ENCODE data around the gene HYCC2. TPM values are rescaled to one million over a fixed set of nuclear protein-coding genes. Genes with fewer than 3 reads are reported as not detected.
"Not testable (repeated sequence)": the region's sequence is repeated elsewhere in the genome, so short reads cannot be mapped to it uniquely, and the experiment has no call there.

The HYCC2 gene
- total RNA-seq, 5 donors from 2014 or later (not counting 1 experiment from before 2014, with no cell fraction given): 29.5 to 44.6 (median 36.0) TPM

- no peak for ATAC-seq (replicated peaks in 1 of 4)
- DNase-seq: no peak
- Histone ChIP-seq H3K27me3 (replicated peaks in 1 of 2; ENCODE audit: control insufficient read depth in 2 of 2, extremely low read depth in 1 of 2, insufficient read depth in 2 of 2, low read length in 1 of 2) (no peaks in the 10 kb centered on the region), H3K36me3 (ENCODE audit: control insufficient read depth in 2 of 2, extremely low read depth in 1 of 2, insufficient read depth in 1 of 2, low read length in 1 of 2) (peaks cover 4 to 24% of the 10 kb centered on the region in 2 donors), H3K9me3 (no peaks in the 10 kb centered on the region), H3K27ac (ENCODE audit: low read length) (no peak overlapping the region), H3K4me1 (ENCODE audit: control insufficient read depth in 1 of 2, extremely low read depth in 1 of 2, insufficient read depth in 2 of 2, low read length in 2 of 2) (peaks cover 0 to 2% of the 10 kb centered on the region in 2 experiments), H3K4me3 (ENCODE audit: control insufficient read depth in 1 of 2, extremely low read depth in 1 of 2, low read length in 1 of 2) (no peak overlapping the region)
- ChIA-PET CTCF (interaction anchor here (0.7 to 1.5 kb wide), 3 partner anchors 10 to 108 kb away, joined by 3 to 7 read pairs (median 3); no protein-coding TSS in a partner anchor), POLR2A (interaction anchor here in 1 of 2 donors (1.5 kb wide), 1 partner anchor 11 kb away, joined by 7 read pairs; no protein-coding TSS in a partner anchor)
- 88% methylated on average over 2 of the region's 4 CpGs for WGBS (ENCODE audit: insufficient coverage)
- Mint-ChIP-seq H3K9me3 (no peaks in the 10 kb centered on the region), H3K4me3 (no peak overlapping the region), H3K36me3 (peaks cover 26% of the 10 kb centered on the region), H3K27me3 (no peaks in the 10 kb centered on the region), H3K4me1 (peaks cover 34 to 43% (median 42%) of the 10 kb centered on the region in 3 donors), H3K27ac (peak overlapping the region; percentile 6 to 36)
These were observed 13.7 kb downstream of the HYCC2 start for GRCh38 chr2:201057715-201058248.

GRCh38 chr2:201057087-201057521, 14.4 kb downstream of the HYCC2 start:
- H3K4me1 ChIP-seq (ENCODE audit: control insufficient read depth in 1 of 2, extremely low read depth in 1 of 2, insufficient read depth in 2 of 2, low read length in 2 of 2): peaks cover 0 to 2% of the 10 kb centered on the region in 2 experiments
- Mint-ChIP-seq H3K4me3 (no peak overlapping the region), H3K4me1 (peaks cover 39 to 47% (median 46%) of the 10 kb centered on the region in 3 donors), H3K27me3 (no peaks in the 10 kb centered on the region), H3K9me3 (no peaks in the 10 kb centered on the region), H3K36me3 (peaks cover 30% of the 10 kb centered on the region), H3K27ac (peak overlapping the region in 1 of 2 donors; percentile 36)
- H3K27ac ChIP-seq (ENCODE audit: low read length): no peak overlapping the region
- peaks cover 4 to 24% of the 10 kb centered on the region in 2 donors for H3K36me3 ChIP-seq (ENCODE audit: control insufficient read depth in 2 of 2, extremely low read depth in 1 of 2, insufficient read depth in 1 of 2, low read length in 1 of 2)
- DNase-seq (no peak), ATAC-seq (replicated peaks in 1 of 4) (no peak)
- H3K27me3 ChIP-seq (replicated peaks in 1 of 2; ENCODE audit: control insufficient read depth in 2 of 2, extremely low read depth in 1 of 2, insufficient read depth in 2 of 2, low read length in 1 of 2): no peaks in the 10 kb centered on the region
- 100% methylated on average over 1 of the region's 2 CpGs for WGBS (ENCODE audit: insufficient coverage)
- POLR2A ChIA-PET: interaction anchor here in 1 of 2 donors (0.7 to 1.5 kb wide), 2 partner anchors 12 to 13 kb away, joined by 4 to 7 read pairs; no protein-coding TSS in a partner anchor
- H3K9me3 ChIP-seq: no peaks in the 10 kb centered on the region
- CTCF ChIA-PET: interaction anchor here (0.5 to 1.5 kb wide), 6 partner anchors 11 to 680 kb away, joined by 3 to 7 read pairs (median 4); no protein-coding TSS in a partner anchor
- no peak overlapping the region for H3K4me3 ChIP-seq (ENCODE audit: control insufficient read depth in 1 of 2, extremely low read depth in 1 of 2, low read length in 1 of 2)

GRCh38 chr2:201049455-201049854, 22.0 kb downstream of the HYCC2 start:
- CTCF ChIA-PET: interaction anchor here in 1 of 2 donors (0.6 kb wide), 1 partner anchor 810 kb away, joined by 3 read pairs; no protein-coding TSS in a partner anchor

GRCh38 chr2:201046881-201047280, 24.6 kb downstream of the HYCC2 start:
- ChIA-PET CTCF (no interaction called here), POLR2A (interaction anchor here in 1 of 2 donors (0.6 kb wide), 1 partner anchor 46 kb away, joined by 3 read pairs; no protein-coding TSS in a partner anchor)
- H3K36me3 Mint-ChIP-seq: peaks cover 37% of the 10 kb centered on the region
- no peak overlapping the region for H3K27ac Mint-ChIP-seq
- no CpG with 5 or more reads among the region's 2 CpGs for WGBS (ENCODE audit: insufficient coverage)
- Histone ChIP-seq H3K9me3 (no peaks in the 10 kb centered on the region), H3K27me3 (replicated peaks in 1 of 2; ENCODE audit: control insufficient read depth in 2 of 2, extremely low read depth in 1 of 2, insufficient read depth in 2 of 2, low read length in 1 of 2) (no peaks in the 10 kb centered on the region), H3K27ac (ENCODE audit: low read length) (no peak overlapping the region), H3K36me3 (ENCODE audit: control insufficient read depth in 2 of 2, extremely low read depth in 1 of 2, insufficient read depth in 1 of 2, low read length in 1 of 2) (peaks cover 4 to 7% of the 10 kb centered on the region in 2 donors), H3K4me3 (ENCODE audit: control insufficient read depth in 1 of 2, extremely low read depth in 1 of 2, low read length in 1 of 2) (no peak overlapping the region), H3K4me1 (ENCODE audit: control insufficient read depth in 1 of 2, extremely low read depth in 1 of 2, insufficient read depth in 2 of 2, low read length in 2 of 2) (no peaks in the 10 kb centered on the region)
- no peak for DNase-seq
- H3K4me1 Mint-ChIP-seq: peaks cover 23 to 29% (median 24%) of the 10 kb centered on the region in 3 donors
- peaks cover 0 to 11% (median 2%) of the 10 kb centered on the region in 3 donors for H3K9me3 Mint-ChIP-seq
- no peaks in the 10 kb centered on the region for H3K27me3 Mint-ChIP-seq
- no peak overlapping the region for H3K4me3 Mint-ChIP-seq
- no peak for ATAC-seq (replicated peaks in 1 of 4)

More at GRCh38 chr2:201049455-201049854, 22.0 kb downstream of the HYCC2 start:
- no peaks in the 10 kb centered on the region for H3K27me3 Mint-ChIP-seq
- WGBS (ENCODE audit: insufficient coverage): 100% methylated on average over 4 of the region's 11 CpGs
- H3K4me1 Mint-ChIP-seq: peaks cover 33 to 37% (median 35%) of the 10 kb centered on the region in 3 donors
- peaks cover 44% of the 10 kb centered on the region for H3K36me3 Mint-ChIP-seq
- Histone ChIP-seq H3K4me3 (ENCODE audit: control insufficient read depth in 1 of 2, extremely low read depth in 1 of 2, low read length in 1 of 2) (no peak overlapping the region), H3K27me3 (replicated peaks in 1 of 2; ENCODE audit: control insufficient read depth in 2 of 2, extremely low read depth in 1 of 2, insufficient read depth in 2 of 2, low read length in 1 of 2) (no peaks in the 10 kb centered on the region), H3K4me1 (ENCODE audit: control insufficient read depth in 1 of 2, extremely low read depth in 1 of 2, insufficient read depth in 2 of 2, low read length in 2 of 2) (no peaks in the 10 kb centered on the region), H3K27ac (ENCODE audit: low read length) (no peak overlapping the region), H3K36me3 (ENCODE audit: control insufficient read depth in 2 of 2, extremely low read depth in 1 of 2, insufficient read depth in 1 of 2, low read length in 1 of 2) (peaks cover 7% of the 10 kb centered on the region in 2 donors), H3K9me3 (no peaks in the 10 kb centered on the region)
- ATAC-seq (replicated peaks in 1 of 4) (no peak), DNase-seq (no peak)
- POLR2A ChIA-PET: interaction anchor here in 1 of 2 donors (0.8 kb wide), 1 partner anchor 611 kb away, joined by 5 read pairs; no protein-coding TSS in a partner anchor
- no peak overlapping the region for H3K4me3 Mint-ChIP-seq
- H3K9me3 Mint-ChIP-seq: peaks cover 0 to 11% (median 2%) of the 10 kb centered on the region in 3 donors
- H3K27ac Mint-ChIP-seq: no peak overlapping the region

GRCh38 chr2:201043050-201043449, 28.4 kb downstream of the HYCC2 start:
- H3K27me3 Mint-ChIP-seq; POLR2A ChIA-PET; H3K4me3 Mint-ChIP-seq; H3K4me1 ChIP-seq (ENCODE audit: control insufficient read depth in 1 of 2, extremely low read depth in 1 of 2, insufficient read depth in 2 of 2, low read length in 2 of 2); H3K36me3 ChIP-seq (ENCODE audit: control insufficient read depth in 2 of 2, extremely low read depth in 1 of 2, insufficient read depth in 1 of 2, low read length in 1 of 2); H3K4me3 ChIP-seq (ENCODE audit: control insufficient read depth in 1 of 2, extremely low read depth in 1 of 2, low read length in 1 of 2); H3K27ac ChIP-seq (ENCODE audit: low read length); CTCF ChIA-PET; H3K27me3 ChIP-seq (replicated peaks in 1 of 2; ENCODE audit: control insufficient read depth in 2 of 2, extremely low read depth in 1 of 2, insufficient read depth in 2 of 2, low read length in 1 of 2); ATAC-seq (replicated peaks in 1 of 4); DNase-seq; H3K9me3 ChIP-seq; H3K27ac Mint-ChIP-seq: not testable (repeated sequence)
- Mint-ChIP-seq H3K36me3 (peaks cover 42% of the 10 kb centered on the region), H3K9me3 (peaks cover 0 to 11% (median 2%) of the 10 kb centered on the region in 3 donors), H3K4me1 (peaks cover 14 to 21% (median 17%) of the 10 kb centered on the region in 3 donors)
- WGBS (ENCODE audit: insufficient coverage): no CpG with 5 or more reads among the region's 5 CpGs

- not testable (repeated sequence) for H3K36me3 ChIP-seq (ENCODE audit: control insufficient read depth in 2 of 2, extremely low read depth in 1 of 2, insufficient read depth in 1 of 2, low read length in 1 of 2); H3K27me3 ChIP-seq (replicated peaks in 1 of 2; ENCODE audit: control insufficient read depth in 2 of 2, extremely low read depth in 1 of 2, insufficient read depth in 2 of 2, low read length in 1 of 2); H3K4me1 ChIP-seq (ENCODE audit: control insufficient read depth in 1 of 2, extremely low read depth in 1 of 2, insufficient read depth in 2 of 2, low read length in 2 of 2)
These were observed 29.0 kb downstream of the HYCC2 start for GRCh38 chr2:201042451-201042850.

More at GRCh38 chr2:201042451-201042850, 29.0 kb downstream of the HYCC2 start:
- POLR2A ChIA-PET; H3K4me3 Mint-ChIP-seq; DNase-seq; H3K9me3 ChIP-seq; ATAC-seq (replicated peaks in 1 of 4); H3K9me3 Mint-ChIP-seq; H3K27ac Mint-ChIP-seq; H3K27ac ChIP-seq (ENCODE audit: low read length); H3K4me3 ChIP-seq (ENCODE audit: control insufficient read depth in 1 of 2, extremely low read depth in 1 of 2, low read length in 1 of 2); H3K27me3 Mint-ChIP-seq; CTCF ChIA-PET: not testable (repeated sequence)
- H3K36me3 Mint-ChIP-seq: peaks cover 39% of the 10 kb centered on the region
- peaks cover 14 to 22% (median 17%) of the 10 kb centered on the region in 3 donors for H3K4me1 Mint-ChIP-seq
- WGBS (ENCODE audit: insufficient coverage): 95% methylated on average over 13 of the region's 36 CpGs

Data from T-cell (primary cell).